IPS-20b (cell line): ENCODE measurements around the gene CSPG4.
"Not testable (repeated sequence)": the region's sequence is repeated elsewhere in the genome, so short reads cannot be mapped to it uniquely, and the experiment has no call there.

ENCODE experiments used
- H3K27ac ChIP-seq: one replicate; pipeline ENCODE4 v1.5.1; 2013; ENCODE audit warnings: low read length
- H3K27me3 ChIP-seq: 2 replicates; pipeline ENCODE4 v1.6.1; 2013; ENCODE audit warnings: mild to moderate bottlenecking, low read length, inconsistent platforms; ENCODE audit not compliant: insufficient read depth
- H3K36me3 ChIP-seq: 2 replicates; pipeline ENCODE4 v1.6.1; 2013; ENCODE audit warnings: low read depth, mild to moderate bottlenecking, inconsistent platforms, low read length, moderate library complexity; ENCODE audit not compliant: insufficient read depth
- H3K4me1 ChIP-seq: 2 replicates; pipeline ENCODE4 v1.6.1; 2013; ENCODE audit warnings: mild to moderate bottlenecking, control low read depth, inconsistent platforms, low read length, moderate library complexity; ENCODE audit not compliant: insufficient read depth
- H3K4me3 ChIP-seq: 2 replicates; pipeline ENCODE4 v1.5.1; 2013; ENCODE audit warnings: mild to moderate bottlenecking, low read length, inconsistent platforms
- H3K9ac ChIP-seq: 2 replicates; pipeline ENCODE4 v1.6.1; 2013; ENCODE audit warnings: low read depth, mild to moderate bottlenecking, inconsistent platforms, low read length, moderate library complexity
- H3K9me3 ChIP-seq: 2 replicates; pipeline ENCODE4 v1.6.1; 2013; ENCODE audit warnings: mild to moderate bottlenecking, low read depth, low read length, inconsistent platforms; ENCODE audit not compliant: insufficient read depth

CSPG4 gene

DNA sequence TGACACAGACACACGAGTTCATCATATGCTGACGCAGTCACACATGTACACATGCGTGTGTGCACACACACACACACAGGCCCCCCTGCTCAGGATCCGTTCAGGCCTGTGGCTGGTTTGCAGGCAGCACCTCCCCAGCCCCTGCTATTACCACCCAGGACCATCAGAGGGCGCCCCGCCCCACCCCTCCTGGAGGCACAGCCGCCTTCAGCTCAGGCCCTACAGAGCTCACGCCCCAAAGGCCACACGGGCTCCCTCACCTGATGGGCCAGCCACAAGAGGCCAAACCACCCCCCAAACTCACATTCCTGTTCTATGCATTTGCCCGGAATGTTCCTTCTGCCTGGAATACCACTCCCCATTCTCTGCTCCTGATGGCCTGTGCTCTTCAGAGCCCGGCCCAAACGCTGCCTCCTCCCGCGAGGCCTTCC is 26.4 kb downstream of the CSPG4 start:
- not testable (repeated sequence) for H3K4me3 ChIP-seq, H3K9ac ChIP-seq, H3K9me3 ChIP-seq, H3K27ac ChIP-seq, H3K4me1 ChIP-seq, H3K27me3 ChIP-seq, H3K36me3 ChIP-seq

DNA sequence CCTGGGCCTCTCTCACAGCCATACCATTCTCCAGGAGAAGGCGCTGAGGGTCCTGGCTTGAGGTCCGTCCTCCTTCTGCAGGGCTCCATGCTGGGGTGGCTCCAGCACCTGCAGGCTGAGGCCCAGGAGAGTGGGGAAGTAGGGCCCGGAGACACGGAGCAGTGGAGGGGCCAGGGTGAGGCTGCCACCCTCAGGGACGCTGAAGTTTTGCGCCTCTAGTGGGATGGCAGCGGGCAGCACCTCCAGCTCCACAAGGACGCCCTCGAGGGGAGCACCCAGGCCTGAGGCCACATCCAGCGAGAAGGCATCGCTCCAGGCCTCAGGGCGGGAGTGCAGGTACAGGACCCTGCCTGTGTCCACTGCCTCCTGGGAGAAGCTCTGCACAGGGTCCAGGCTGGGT is 27.5 kb downstream of the CSPG4 start:
- H3K9me3 ChIP-seq, result no peaks in the 10 kb centered on the region
- H3K36me3 ChIP-seq, result no peaks in the 10 kb centered on the region
- H3K9ac ChIP-seq, result no peak overlapping the region
- peaks cover 3% of the 10 kb centered on the region; the same call in 1 of the 2 replicates for H3K4me1 ChIP-seq
- H3K4me3 ChIP-seq, result no peak overlapping the region
- no peaks in the 10 kb centered on the region for H3K27me3 ChIP-seq
- no peak overlapping the region for H3K27ac ChIP-seq

DNA sequence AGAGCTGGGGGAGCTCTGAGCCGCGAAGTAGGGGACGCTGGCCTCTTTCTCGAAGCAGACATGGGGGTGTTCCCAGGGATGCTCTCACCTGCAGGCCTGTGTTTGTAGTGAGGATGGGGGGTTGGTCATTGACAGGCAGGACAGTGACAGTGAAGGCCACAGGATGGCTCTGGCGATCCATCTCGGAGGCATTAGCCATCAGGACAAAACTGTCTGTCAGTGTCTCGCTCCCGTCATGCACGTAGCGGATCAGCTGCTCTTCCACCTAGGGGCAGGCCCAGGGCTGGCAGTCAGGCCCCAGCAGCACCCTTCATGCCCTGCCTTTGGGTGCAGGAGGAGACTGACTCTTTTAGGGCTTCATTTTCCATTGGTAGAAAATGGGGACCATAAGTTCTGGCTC is 28.0 kb downstream of the CSPG4 start:
- H3K27ac ChIP-seq, result no peak overlapping the region
- H3K36me3 ChIP-seq, result no peaks in the 10 kb centered on the region
- no peaks in the 10 kb centered on the region for H3K27me3 ChIP-seq
- H3K9me3 ChIP-seq, result no peaks in the 10 kb centered on the region
- peaks cover 3% of the 10 kb centered on the region; the same call in 1 of the 2 replicates for H3K4me1 ChIP-seq
- H3K9ac ChIP-seq, result no peak overlapping the region
- H3K4me3 ChIP-seq, result no peak overlapping the region

DNA sequence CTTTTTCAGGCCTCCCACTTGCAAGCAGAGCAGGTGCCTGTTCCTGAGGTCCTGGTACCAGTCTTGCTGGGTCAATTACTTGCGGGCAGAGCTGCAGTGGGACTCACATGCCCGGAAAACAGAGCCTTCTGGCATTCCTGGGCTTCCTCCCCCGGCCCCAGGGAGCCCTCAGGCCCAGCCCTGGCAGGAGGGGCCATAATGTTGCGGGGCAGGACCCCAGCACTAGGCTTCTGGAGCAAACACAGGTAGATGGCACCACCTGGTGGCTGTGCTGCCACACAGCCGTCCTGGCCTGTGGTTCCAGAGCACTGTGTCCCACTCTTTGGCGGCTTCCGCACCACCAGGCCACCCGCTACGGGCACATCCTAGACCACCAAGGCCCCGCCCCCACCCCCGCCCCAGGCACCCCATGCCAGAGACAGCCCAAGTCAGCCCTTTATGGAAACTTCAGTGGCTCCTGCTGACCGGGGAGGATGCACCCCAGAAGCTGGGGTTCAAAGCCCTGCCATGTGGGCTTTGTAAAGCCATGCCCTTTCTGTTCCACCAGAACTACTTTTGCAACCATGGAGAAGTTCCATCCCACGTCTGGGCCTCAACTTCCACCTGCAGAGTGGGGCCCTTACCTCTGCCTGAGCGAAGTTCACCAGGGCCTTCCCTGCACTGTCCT is 28.9 kb downstream of the CSPG4 start:
- not testable (repeated sequence) for H3K4me3 ChIP-seq, H3K9me3 ChIP-seq, H3K27me3 ChIP-seq, H3K36me3 ChIP-seq, H3K4me1 ChIP-seq, H3K9ac ChIP-seq, H3K27ac ChIP-seq

- H3K4me3 ChIP-seq, result no peak overlapping the region
- H3K36me3 ChIP-seq, result no peaks in the 10 kb centered on the region
- H3K9ac ChIP-seq, result no peak overlapping the region
- H3K4me1 ChIP-seq, result peaks cover 3% of the 10 kb centered on the region; the same call in 1 of the 2 replicates
- no peaks in the 10 kb centered on the region for H3K27me3 ChIP-seq
- no peak overlapping the region for H3K27ac ChIP-seq
- no peaks in the 10 kb centered on the region for H3K9me3 ChIP-seq
These were observed 30.2 kb downstream of the CSPG4 start for GRCh38 chr15:75682181-75683135.

DNA sequence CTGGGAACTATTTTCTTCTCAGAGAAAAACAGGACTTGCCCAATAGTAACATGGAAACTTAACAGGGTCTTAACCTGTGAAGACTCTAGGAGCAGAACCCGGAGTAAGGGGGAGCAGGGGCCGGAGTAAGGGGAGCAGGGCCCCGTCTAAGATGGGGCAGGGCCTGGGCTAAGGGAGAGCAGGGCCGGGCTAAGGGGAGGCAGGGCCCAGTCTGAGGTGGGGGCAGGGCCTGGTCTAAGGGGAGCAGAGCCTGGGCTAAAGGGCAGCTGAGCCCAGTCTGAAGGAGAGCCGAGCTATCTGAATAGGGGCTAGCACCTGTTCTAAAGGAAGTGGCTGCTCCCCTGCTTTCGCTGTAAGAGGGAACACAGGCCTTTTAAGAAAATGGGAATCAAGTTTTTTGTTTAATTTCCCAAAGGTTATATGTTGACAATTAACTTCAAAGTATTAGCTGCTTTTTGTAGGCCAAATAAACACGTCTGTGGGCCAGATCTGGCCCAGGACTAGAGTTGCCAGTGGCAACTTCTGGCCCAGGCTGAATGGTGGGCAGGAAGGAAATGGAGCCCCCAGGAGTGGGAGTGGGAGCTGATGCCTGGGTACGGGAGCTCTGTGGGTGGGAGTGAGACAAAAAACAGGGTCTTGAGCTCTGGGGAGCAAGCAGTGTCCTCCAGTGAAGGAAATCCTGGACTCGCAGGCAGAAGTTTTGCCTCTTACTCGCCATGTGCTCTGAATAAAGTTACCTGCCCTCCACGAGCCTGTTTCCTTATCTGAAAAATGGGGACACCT is 32.5 kb downstream of the CSPG4 start:
- no peaks in the 10 kb centered on the region for H3K36me3 ChIP-seq
- no peak overlapping the region for H3K4me3 ChIP-seq
- no peaks in the 10 kb centered on the region for H3K27me3 ChIP-seq
- peak overlapping the region; percentile 37; the same call in 1 of the 2 replicates for H3K9ac ChIP-seq
- peaks cover 3% of the 10 kb centered on the region; the same call in 1 of the 2 replicates for H3K4me1 ChIP-seq
- H3K27ac ChIP-seq, result no peak overlapping the region
- no peaks in the 10 kb centered on the region for H3K9me3 ChIP-seq

DNA sequence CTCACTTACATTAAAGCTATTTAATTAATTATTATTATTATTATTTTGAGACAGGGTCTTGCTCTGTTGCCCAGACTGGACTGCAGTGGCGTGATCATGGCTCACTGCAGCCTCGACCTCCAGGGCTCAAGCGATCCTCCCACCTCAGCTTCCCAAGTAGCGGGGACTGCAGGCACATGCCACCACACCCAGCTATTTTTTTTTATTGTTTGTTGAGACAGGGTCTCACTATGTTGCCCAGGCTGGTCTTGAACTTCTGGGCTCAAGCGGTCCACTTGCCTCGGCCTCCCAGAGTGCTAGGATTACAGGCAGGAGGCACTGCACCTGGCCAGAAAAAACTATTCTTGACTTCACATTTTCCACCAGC is 34.3 kb downstream of the CSPG4 start:
- H3K36me3 ChIP-seq, H3K27me3 ChIP-seq, H3K4me3 ChIP-seq, H3K4me1 ChIP-seq, H3K27ac ChIP-seq, H3K9me3 ChIP-seq, H3K9ac ChIP-seq: not testable (repeated sequence)

GRCh38 chr15:75677465-75678323 is 35.0 kb downstream of the CSPG4 start:
- Histone ChIP-seq H3K27ac (no peak overlapping the region), H3K4me1 (peaks cover 4% of the 10 kb centered on the region), H3K9me3 (no peaks in the 10 kb centered on the region), H3K27me3 (no peaks in the 10 kb centered on the region), H3K9ac (no peak overlapping the region), H3K4me3 (no peak overlapping the region), H3K36me3 (no peaks in the 10 kb centered on the region)

- Histone ChIP-seq H3K4me3 (no peak overlapping the region), H3K27ac (no peak overlapping the region), H3K27me3 (no peaks in the 10 kb centered on the region), H3K9ac (no peak overlapping the region), H3K4me1 (peaks cover 12% of the 10 kb centered on the region), H3K9me3 (no peaks in the 10 kb centered on the region), H3K36me3 (no peaks in the 10 kb centered on the region)
These were observed 35.8 kb downstream of the CSPG4 start for GRCh38 chr15:75676688-75677464.

DNA sequence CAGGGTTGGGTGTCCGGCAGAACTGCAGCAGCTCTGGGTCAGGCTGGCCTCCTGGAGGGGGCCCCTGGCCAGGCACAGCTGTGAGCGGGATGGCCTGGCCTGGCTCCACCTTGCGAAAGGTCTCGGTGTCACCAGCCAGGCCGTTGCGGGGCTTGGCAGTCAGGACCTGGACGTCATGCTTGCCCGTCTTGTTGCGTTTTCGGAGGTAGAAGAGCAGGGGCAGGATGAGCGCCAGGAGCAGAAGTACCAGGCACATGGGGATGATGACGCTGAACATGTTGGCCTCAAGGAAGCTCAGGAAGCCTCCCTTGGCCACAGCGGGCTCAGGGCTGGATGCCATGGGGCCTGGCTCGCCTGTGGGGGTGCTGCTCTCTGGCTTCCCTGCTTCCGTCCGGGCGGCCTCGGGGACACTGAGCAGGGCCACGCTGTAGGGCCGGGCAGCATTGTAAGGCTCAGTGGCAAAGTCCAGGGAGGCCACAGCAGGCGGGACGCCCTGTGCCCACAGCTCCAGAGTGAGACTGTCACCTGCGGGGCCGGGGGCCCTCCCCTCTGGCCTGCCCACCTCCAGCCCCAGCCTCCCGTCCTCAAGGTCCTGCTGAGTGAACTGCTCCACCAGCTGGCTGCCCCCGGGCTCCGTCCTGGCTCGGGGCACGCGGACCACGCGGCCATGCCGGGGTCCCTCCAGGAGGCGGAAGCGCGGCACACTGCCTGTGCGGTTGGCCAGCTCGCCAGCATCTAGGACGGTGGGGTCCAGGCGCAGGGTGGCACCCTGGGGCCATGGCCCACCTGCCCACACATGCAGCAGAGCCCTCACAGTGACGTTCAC is 36.9 kb downstream of the CSPG4 start:
- H3K4me1 ChIP-seq, result peaks cover 13% of the 10 kb centered on the region
- no peak overlapping the region for H3K27ac ChIP-seq
- no peak overlapping the region for H3K4me3 ChIP-seq
- no peaks in the 10 kb centered on the region for H3K36me3 ChIP-seq
- H3K9ac ChIP-seq, result no peak overlapping the region
- H3K9me3 ChIP-seq, result no peaks in the 10 kb centered on the region
- no peaks in the 10 kb centered on the region for H3K27me3 ChIP-seq
